Gastroesophageal sphincter (tissue), 3 donors: Measurements from ENCODE around the gene BRCA1.

ENCODE experiments used
- CTCF ChIP-seq, 4 experiments: fragments of 200-600 bp in 2 of 4; fragments of 450-650 bp in 2 of 4; sonication (generic) in 1 of 4; IDR thresholded peaks; one replicate each; pipeline ENCODE4 v1.5.1; 2017 to 2019; ENCODE audit warnings: antibody characterized with exemption in 4 of 4, mild to moderate bottlenecking in 2 of 4, moderate library complexity in 2 of 4
- EP300 ChIP-seq: sonication (generic); formaldehyde crosslinking; IDR thresholded peaks from one replicate; pipeline ENCODE4 v1.6.1; 2017; ENCODE audit warnings: antibody characterized with exemption, mild to moderate bottlenecking
- POLR2A ChIP-seq, 2 donors: fragments of 450-650 bp; IDR thresholded peaks; one replicate each; pipeline ENCODE4 v1.6.1; 2017; ENCODE audit warnings: antibody characterized with exemption in 2 of 2, mild to moderate bottlenecking in 2 of 2, moderate library complexity in 1 of 2
- POLR2AphosphoS5 ChIP-seq: sonication (generic); formaldehyde crosslinking; IDR thresholded peaks from one replicate; pipeline ENCODE4 v1.6.1; 2017; ENCODE audit warnings: antibody characterized with exemption

- TF ChIP-seq EP300 (no peak), POLR2A (IDR thresholded peaks at IDR 0.05) (no peak), POLR2AphosphoS5 (no peak), CTCF (IDR thresholded peaks at IDR 0.05) (no peak)
Measured at GRCh38 chr17:43033948-43034881, 90.9 kb downstream of the BRCA1 start.
